ENCODE data around the gene BCL7A.

DNA sequence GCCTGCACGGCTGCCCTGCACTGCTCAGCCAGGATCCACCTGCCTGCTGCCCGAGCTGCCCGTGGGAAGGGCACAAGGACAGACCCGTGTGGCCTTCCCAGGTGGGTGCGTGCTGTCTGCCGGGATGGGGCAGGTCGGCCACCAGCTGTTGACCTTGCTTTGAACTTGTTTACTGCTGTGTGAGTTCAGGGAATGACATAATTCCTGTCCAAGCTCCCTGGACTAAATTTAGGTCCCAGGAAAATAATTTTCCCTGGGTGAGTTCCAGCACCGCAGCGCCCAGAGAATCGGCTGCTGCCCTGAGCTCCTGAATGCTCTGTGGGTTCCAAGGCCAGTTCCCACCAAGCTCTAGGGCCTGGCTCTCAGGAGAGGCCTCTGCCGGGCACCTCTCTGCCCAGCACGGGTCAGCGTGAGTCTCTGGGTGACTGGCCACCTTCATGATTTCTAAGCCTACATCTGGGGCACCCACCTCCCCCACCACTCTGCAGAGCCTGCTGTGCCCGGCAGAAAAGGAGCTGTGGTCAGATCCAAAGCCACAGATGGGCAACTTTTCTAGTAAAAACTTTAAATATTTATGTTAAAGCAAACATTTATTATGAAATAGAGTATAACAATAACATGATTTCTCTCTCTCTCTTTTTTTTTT, 29.7 kb downstream of the BCL7A start:
- TF ChIP-seq, protein P1, sequence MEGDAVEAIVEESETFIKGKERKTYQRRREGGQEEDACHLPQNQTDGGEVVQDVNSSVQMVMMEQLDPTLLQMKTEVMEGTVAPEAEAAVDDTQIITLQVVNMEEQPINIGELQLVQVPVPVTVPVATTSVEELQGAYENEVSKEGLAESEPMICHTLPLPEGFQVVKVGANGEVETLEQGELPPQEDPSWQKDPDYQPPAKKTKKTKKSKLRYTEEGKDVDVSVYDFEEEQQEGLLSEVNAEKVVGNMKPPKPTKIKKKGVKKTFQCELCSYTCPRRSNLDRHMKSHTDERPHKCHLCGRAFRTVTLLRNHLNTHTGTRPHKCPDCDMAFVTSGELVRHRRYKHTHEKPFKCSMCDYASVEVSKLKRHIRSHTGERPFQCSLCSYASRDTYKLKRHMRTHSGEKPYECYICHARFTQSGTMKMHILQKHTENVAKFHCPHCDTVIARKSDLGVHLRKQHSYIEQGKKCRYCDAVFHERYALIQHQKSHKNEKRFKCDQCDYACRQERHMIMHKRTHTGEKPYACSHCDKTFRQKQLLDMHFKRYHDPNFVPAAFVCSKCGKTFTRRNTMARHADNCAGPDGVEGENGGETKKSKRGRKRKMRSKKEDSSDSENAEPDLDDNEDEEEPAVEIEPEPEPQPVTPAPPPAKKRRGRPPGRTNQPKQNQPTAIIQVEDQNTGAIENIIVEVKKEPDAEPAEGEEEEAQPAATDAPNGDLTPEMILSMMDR (conservative IDR thresholded peaks at IDR 0.05; ENCODE audit: low read depth, low read length), result no peak
- TF ChIP-seq EZH2 (IDR thresholded peaks at IDR 0.05; ENCODE audit: low read length, unreplicated experiment), result no peak
